ENCODE results near the gene GNA12. TPM values are rescaled to one million over a fixed set of nuclear protein-coding genes. Genes with fewer than 3 reads are reported as not detected.
"Not testable (repeated sequence)": the region's sequence is repeated elsewhere in the genome, so short reads cannot be mapped to it uniquely, and the experiment has no call there.

GNA12 gene
- total RNA-seq, 2 experiments from 2014 or later, result 15.1 to 17.9 TPM

DNA sequence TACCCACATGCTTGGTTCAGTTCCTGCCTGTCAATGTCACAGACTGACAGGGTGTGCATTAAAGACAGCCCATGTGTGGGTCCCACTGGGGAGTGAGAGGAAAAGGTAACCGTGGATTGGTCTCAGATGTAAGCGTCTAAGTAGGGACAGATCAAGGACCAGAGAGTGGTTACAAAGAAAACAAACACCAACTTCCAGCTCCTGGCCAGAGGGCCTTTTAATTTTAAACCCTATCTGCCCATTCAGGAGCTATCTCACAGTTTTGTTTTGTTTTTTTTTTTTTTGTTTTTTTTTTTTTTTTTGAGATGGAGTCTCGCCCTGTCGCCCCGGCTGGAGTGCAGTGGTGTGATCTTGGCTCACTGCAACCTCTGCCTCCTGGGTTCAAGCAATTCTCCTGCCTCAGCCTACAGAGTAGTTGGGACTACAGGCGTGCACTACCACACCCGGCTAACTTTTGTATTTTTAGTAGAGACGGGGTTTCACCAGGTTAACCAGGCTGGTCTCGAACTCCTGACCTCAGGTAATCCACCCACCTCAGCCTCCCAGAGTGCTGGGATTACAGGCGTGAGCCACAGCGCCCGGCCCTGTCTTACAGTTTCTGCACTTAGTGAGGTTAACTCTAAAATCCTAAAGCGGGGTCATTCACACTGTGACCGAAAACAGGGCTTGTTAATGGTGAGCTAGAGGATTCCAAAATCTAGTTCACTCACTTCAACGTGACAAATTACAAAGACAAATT, 106.9 kb downstream of the GNA12 start:
- H3K27me3 Mint-ChIP-seq, H3K4me3 Mint-ChIP-seq, DNase-seq, H3K27ac Mint-ChIP-seq, H3K9me3 Mint-ChIP-seq: not testable (repeated sequence)
- Mint-ChIP-seq H3K4me1 (peaks cover 37% of the 10 kb centered on the region), H3K36me3 (peaks cover 12% of the 10 kb centered on the region)

DNA sequence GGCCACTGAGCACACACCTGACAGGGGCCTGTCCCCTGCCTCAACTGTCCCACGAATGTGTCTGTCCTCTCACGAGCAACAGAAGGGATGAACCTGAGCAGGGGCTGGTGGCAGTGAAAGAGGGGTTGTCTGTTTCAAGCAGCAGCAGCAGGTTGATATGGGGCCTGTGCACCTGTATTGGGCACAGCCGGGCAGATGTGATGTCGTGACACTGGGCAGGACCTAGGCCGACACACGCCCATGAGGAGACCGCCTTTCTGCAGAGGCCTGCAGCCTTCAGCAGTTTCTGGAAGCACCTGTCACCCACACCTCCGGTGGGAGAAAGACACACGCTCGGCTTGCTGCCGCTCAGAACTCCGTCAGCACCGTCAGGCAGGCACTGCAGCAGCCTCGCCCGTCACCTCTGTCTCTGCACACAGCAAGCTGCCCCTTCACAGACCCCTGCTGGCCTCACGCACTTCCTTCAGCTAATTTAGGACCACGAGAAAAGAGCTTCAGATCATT, 107.6 kb downstream of the GNA12 start:
- Mint-ChIP-seq H3K36me3 (peaks cover 12% of the 10 kb centered on the region), H3K4me1 (peaks cover 44% of the 10 kb centered on the region), H3K4me3 (no peak overlapping the region), H3K9me3 (no peaks in the 10 kb centered on the region), H3K27me3 (peaks cover 3% of the 10 kb centered on the region), H3K27ac (no peak overlapping the region)
- no peak for DNase-seq

DNA sequence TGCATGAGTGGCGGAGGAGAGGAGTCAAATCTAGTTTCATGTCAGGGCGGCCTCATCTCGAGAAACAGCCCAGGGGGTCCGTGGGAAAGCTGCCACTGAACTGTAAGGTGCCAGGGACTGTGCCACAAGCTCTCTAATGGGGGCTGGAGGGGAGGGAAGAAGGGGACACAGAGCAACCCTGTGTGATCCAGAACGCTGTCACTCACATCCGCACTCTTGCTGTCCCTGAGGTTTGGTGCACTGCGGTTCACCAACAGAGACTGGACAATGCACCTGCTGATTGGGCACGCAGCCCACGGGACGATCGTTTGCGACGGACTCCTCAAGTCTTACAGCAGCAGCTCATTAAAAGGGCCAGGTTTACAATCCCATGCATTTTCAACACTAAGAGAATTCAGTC, 108.4 kb downstream of the GNA12 start:
- H3K9me3 Mint-ChIP-seq, result no peaks in the 10 kb centered on the region
- H3K4me3 Mint-ChIP-seq, result no peak overlapping the region
- no peak overlapping the region for H3K27ac Mint-ChIP-seq
- peaks cover 3% of the 10 kb centered on the region for H3K27me3 Mint-ChIP-seq
- no peak for DNase-seq
- H3K4me1 Mint-ChIP-seq, result peaks cover 44% of the 10 kb centered on the region
- H3K36me3 Mint-ChIP-seq, result peaks cover 12% of the 10 kb centered on the region

DNA sequence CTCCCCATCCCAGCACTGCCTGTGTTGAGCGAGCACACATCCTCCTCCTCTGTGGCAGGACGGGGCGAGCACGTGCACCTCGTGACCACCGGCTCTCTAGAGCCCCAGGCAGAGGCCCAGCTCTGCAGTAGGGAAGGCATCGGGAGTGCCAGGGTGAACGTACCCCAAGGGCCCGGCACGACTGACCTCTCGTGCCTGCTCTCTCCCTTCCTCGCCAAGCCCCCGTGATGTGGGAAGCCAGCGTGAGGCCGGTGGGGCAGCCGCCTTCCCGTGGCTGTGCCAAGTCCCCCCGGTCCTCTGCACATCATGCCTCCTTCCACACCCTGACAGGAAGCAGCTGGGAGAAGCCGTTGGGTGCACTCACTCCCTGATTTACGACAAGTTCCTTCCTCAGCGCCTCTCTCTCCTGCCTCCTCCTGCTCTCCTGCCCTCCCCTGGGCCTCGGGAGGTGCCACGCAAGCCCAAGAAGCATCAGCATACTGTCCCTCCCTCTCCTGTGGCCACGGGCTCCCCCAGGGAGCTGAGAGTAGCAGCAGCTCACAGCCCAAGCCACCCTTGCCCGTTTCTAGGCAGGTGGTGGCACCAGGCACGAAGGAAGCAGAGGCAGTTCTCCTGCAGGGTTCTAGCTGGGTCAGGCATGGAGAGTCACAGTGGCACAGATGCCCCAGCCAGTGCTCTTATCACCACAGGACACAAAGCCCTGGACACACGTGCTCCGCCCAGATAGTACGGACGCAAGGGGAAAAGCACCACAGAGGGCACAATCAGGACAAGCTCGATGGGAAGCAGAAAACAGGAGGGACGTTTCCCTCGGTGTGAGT, 109.1 kb downstream of the GNA12 start:
- Mint-ChIP-seq H3K9me3 (no peaks in the 10 kb centered on the region), H3K27me3 (peaks cover 3% of the 10 kb centered on the region), H3K36me3 (peaks cover 14% of the 10 kb centered on the region), H3K4me1 (peaks cover 44% of the 10 kb centered on the region), H3K4me3 (peak overlapping the region; percentile 16), H3K27ac (peak overlapping the region; percentile 55)
- DNase-seq, result no peak

DNA sequence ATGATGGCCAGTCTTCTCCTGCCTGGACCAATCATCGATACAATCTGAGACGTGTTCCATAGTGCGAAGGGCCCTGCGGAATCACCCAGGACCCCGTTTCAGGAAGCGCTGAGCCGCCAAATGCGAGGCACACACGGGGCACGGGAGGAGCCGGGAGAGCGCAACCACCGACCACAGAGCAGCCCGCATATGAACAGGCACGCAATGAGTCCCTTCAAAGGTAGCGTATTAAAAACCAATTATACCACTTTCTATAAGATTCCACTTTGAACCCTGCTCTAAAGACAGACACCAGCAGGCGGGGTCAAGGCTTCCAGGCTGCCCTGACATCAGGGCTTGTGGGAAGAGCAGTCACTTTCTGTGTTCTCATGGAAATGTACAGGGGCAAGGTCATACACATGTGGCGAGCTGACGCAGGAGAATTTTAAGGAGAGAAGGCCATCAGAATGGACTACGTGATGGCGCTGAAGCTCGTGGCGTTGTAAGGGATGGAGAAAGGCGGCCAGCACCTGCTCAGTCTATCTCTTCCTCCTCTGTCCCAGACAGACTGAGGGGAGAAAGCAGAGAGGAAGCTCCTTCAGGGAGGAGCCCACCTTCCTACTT, 109.9 kb downstream of the GNA12 start:
- no peaks in the 10 kb centered on the region for H3K9me3 Mint-ChIP-seq
- H3K36me3 Mint-ChIP-seq, result peaks cover 15% of the 10 kb centered on the region
- DNase-seq, result no peak
- H3K4me3 Mint-ChIP-seq, result peak overlapping the region; percentile 16
- peaks cover 44% of the 10 kb centered on the region for H3K4me1 Mint-ChIP-seq
- peaks cover 3% of the 10 kb centered on the region for H3K27me3 Mint-ChIP-seq
- H3K27ac Mint-ChIP-seq, result peak overlapping the region; percentile 55

DNA sequence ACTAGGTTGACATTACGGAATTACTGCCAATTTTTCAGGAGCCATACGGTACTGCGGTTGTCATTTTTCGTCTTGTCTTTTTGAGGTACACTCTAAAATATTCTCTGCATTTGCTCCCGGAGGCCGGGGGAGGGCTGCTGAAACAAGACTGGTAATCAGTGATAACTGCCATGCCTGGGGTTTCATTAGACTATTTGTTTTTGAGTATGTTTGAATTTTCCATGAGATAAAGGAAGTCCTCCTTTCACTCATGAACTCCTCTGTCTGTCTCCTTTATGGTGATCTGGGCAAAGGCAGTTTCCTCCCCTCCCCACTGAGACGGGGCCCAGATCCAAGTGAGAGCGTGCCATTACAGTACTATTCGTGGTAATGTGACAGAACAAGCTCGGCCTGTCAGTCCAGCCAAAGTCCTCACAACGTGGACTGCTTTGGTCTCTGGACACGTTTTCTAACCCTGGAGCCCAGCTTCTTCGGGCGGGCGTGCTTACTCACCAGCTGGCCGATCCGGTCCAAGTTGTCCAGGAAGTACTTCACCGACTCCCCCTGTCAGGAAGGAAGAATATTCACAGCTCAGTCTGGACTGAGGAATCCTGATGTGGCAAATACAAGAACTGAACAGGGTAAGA, 111.0 kb downstream of the GNA12 start:
- DNase-seq, result no peak
- Mint-ChIP-seq H3K4me3 (no peak overlapping the region), H3K9me3 (no peaks in the 10 kb centered on the region), H3K27me3 (peaks cover 3% of the 10 kb centered on the region), H3K4me1 (peaks cover 43% of the 10 kb centered on the region), H3K36me3 (peaks cover 15% of the 10 kb centered on the region), H3K27ac (no peak overlapping the region)

DNA sequence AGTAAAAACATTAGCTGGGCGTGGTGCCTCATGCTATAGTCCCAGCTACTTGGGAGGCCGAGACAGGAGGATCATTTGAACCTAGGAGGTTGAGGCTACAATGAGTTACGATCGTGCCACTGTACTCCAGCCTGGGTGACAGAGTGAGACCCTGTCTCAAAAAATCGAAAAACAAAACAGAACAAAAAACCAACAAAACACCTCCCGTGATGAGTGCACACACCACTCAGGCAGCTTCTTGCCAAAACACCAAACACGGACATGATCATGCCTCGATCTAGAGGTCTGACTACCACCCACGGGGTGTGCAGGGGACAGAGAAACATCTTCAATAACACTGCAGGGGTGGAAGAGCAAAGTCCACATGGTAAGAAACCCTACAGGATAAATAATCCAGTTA, 111.7 kb downstream of the GNA12 start:
- Mint-ChIP-seq H3K4me1 (peaks cover 43% of the 10 kb centered on the region), H3K27me3 (peaks cover 3% of the 10 kb centered on the region), H3K27ac (no peak overlapping the region), H3K9me3 (no peaks in the 10 kb centered on the region), H3K36me3 (peaks cover 15% of the 10 kb centered on the region), H3K4me3 (no peak overlapping the region)
- DNase-seq, result no peak

DNA sequence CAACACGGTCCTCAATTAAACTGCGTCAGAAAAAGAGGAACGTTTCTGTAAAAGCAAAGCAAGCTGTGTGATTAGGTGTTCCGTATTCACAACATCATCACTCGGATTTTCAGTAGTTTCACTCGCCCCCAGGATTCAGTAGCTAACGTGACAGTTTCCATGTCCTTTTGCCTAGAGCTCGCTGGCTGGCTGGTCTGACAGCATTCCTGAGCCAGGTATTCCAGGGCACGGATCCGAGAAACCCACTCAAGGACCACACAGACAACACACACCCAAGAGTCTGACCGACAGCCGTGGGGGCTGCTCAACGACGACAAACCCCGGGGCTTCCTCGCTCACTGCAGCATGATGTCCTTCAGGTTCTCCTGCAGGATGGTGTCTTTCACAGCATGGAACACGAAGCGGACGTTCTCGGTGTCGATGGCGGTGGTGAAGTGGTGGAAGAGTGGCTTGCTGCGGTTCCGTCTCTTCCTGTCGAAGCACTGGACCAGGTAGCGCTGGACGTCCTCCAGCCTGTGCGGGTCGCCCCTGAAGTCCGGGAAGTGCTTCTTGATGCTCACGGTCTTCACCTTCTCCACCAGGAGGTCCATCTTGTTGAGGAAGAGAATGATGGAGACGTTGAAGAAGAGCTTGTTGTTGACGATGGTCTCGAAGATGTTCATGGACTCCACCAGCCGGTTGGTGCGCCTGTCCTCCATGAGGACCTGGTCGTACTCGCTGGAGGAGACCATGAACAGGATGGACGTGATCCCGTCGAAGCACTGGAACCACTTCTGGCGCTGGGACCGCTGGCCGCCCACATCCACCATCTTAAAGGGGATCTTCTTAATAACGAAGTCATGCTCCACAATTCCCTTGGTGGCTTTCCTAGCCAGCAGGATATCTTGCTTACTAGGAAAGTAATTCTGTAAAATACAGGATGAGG, 113.0 kb downstream of the GNA12 start:
- Mint-ChIP-seq H3K36me3 (peaks cover 15% of the 10 kb centered on the region), H3K4me3 (no peak overlapping the region), H3K27ac (no peak overlapping the region), H3K9me3 (no peaks in the 10 kb centered on the region), H3K4me1 (peaks cover 43% of the 10 kb centered on the region), H3K27me3 (peaks cover 3% of the 10 kb centered on the region)
- no peak for DNase-seq

DNA sequence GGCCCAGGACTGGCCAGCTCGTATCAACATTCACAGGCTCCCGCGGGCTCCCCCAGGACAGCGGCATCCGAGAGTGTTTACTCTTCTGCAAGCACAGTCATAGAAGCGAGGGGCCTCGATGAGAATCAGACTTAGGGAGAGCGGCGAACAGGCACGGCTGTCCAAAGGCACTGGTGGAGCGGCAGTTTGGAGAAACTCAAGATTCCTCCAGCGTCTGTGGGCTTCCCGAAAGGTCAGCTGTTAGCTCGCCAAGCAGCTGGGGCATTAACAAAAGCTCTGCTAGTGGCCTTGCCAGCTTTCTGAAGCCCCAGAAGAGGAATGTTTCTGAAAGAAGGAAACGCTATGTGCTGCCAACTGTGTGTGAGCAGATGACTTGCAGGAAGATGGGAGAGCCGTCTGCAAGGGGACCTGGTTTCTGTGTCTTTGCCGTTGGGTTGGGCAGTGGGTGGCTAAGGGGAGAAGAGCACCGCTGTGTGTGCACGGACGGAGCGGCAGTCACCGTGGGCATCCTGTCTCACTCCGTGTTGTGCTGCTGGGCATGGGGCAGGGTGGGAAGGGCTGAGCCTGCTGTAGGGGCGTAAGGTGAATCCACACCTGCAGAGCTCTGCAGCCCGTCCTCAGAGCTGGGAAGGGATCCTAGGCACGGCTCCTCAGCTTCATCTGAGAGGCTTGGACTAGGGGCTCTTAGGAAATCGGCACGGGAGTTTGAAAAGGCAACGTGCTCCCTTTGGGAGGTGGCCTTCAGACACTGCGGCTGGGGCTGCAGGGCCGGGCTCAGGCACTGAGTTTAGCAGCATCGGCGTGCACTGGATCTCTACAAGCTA, 114.0 kb downstream of the GNA12 start:
- peaks cover 35% of the 10 kb centered on the region for H3K4me1 Mint-ChIP-seq
- no peak for DNase-seq
- peaks cover 15% of the 10 kb centered on the region for H3K36me3 Mint-ChIP-seq
- H3K27ac Mint-ChIP-seq, result no peak overlapping the region
- no peaks in the 10 kb centered on the region for H3K27me3 Mint-ChIP-seq
- H3K9me3 Mint-ChIP-seq, result no peaks in the 10 kb centered on the region
- H3K4me3 Mint-ChIP-seq, result no peak overlapping the region

DNA sequence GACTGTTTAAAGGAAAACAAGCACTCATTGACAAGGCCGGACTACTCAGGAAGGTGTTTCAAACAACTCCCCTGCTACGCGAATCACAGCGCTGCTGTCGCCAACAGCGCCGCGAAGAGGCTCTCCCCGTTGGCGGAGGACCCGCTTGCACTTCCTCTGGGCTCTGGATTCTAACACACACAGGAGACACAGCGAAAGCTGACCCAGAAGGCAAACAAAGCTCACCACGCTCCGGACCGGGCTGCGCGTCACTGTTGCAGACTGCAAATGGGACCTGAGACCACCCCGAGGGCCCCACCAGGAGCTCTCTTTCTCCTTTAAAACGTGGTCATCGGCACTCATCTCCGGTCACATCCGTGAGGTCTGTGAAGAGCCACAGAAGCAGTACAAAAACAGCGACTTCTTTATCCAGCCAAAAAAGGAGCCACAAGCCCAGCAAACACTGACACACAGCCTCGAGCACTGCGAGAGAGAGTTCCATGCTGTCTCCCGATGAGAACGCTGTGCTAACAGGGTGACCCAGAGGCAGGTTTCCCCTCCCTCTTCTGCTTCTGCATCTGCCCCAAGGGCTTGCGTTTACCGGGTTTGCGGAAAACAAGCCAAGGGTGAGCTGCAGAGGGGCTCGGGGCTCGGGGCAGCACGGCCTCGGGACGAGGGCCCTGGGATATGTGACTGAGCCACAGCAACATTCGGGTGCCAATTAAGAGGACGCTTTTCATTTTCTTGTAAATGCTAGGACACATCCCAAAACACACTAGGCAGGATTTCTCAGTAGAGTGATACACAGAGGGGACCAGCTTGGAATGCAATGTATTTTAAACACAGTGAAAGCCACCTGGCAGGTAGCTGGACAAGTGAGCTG, 114.8 kb downstream of the GNA12 start:
- H3K4me3 Mint-ChIP-seq, result no peak overlapping the region
- no peak for DNase-seq
- peaks cover 27% of the 10 kb centered on the region for H3K4me1 Mint-ChIP-seq
- no peak overlapping the region for H3K27ac Mint-ChIP-seq
- peaks cover 15% of the 10 kb centered on the region for H3K36me3 Mint-ChIP-seq
- no peaks in the 10 kb centered on the region for H3K27me3 Mint-ChIP-seq
- H3K9me3 Mint-ChIP-seq, result no peaks in the 10 kb centered on the region

DNA sequence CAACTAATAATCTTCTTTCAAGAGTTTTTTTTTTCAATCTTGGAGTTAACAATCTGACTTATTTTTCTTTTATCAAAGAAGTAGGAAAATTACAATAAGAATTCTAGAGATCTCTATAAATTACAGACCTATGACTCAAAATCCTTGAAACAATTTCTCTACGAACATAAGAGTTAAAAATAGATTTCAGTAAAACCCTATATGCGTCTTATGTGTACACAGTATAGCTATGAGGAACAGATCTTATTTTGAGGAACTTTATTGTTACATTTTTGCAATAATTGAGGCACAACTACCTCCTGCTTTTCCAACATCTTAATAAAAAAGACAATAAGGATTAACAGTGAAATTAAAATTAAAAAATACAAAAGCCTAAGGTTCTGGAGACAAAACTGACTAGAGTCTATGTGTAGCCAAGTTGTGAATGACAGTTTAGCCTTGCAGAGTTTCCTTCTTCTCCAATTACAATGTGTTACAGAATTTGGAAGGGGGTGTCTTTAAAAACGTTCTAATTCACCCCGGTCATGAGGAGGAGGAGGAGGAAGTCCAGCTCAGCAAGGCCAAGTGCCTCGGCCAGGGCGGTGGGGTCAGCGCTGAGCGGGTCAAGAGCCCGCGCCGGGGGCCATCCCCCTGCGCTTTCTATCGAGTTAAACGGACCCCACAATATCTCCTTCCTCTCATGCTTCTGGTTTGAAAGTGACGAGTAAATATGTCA, 115.6 kb downstream of the GNA12 start:
- H3K27me3 Mint-ChIP-seq, result no peaks in the 10 kb centered on the region
- no peak overlapping the region for H3K4me3 Mint-ChIP-seq
- no peak overlapping the region for H3K27ac Mint-ChIP-seq
- no peaks in the 10 kb centered on the region for H3K9me3 Mint-ChIP-seq
- H3K4me1 Mint-ChIP-seq, result peaks cover 19% of the 10 kb centered on the region
- H3K36me3 Mint-ChIP-seq, result peaks cover 13% of the 10 kb centered on the region
- DNase-seq, result no peak

DNA sequence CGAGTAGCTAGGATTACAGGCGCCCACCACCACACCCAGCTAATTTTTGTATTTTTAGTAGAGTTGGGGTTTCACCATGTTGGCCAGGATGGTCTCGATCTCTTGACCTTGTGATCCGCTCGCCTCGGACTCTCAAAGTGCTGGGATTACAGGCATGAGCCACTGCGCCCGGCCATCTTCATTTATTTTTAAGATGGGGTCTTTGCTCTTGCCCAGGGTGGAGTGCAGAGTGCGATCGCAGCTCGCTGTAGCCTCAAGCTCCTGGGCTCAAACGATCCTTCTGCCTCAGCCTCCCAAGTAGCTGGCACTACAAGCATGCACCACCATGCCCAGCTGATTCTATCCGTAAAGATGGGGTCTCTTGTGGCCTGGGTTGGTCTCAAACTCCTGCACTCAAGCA, 116.9 kb downstream of the GNA12 start:
- H3K36me3 Mint-ChIP-seq, H3K4me3 Mint-ChIP-seq, H3K27me3 Mint-ChIP-seq, DNase-seq, H3K9me3 Mint-ChIP-seq, H3K27ac Mint-ChIP-seq, H3K4me1 Mint-ChIP-seq: not testable (repeated sequence)
